H9 (cell line): ENCODE measurements around the gene TRMT61B. TPM values are rescaled to one million over a fixed set of nuclear protein-coding genes. Genes with fewer than 3 reads are reported as not detected.
A peak's percentile ranks its signal among the peaks of the same experiment; 100 is the strongest.

Experiments
- DNase-seq: peaks from one replicate; pipeline ENCODE4 v3.0.0-alpha.2; 2017
- H2AFZ ChIP-seq: one replicate; pipeline ENCODE4 v1.6.1; 2013; ENCODE audit warnings: mild to moderate bottlenecking, low read length, control low read depth, moderate library complexity
- H2AK5ac ChIP-seq: 2 replicates; pipeline ENCODE4 v1.6.1; 2013; ENCODE audit warnings: low read length, control low read depth, mixed read lengths; ENCODE audit not compliant: insufficient read length
- H2BK120ac ChIP-seq: one replicate; pipeline ENCODE4 v1.6.1; 2013; ENCODE audit warnings: low read depth, mild to moderate bottlenecking, low read length, control low read depth, inconsistent platforms; ENCODE audit not compliant: poor library complexity, severe bottlenecking
- H2BK12ac ChIP-seq: 2 replicates; pipeline ENCODE4 v1.6.1; 2013; ENCODE audit warnings: low read length, control low read depth, mixed read lengths, low read depth; ENCODE audit not compliant: insufficient read length
- H2BK15ac ChIP-seq: 2 replicates; pipeline ENCODE4 v1.6.1; 2013; ENCODE audit warnings: low read depth, low read length, control low read depth
- H2BK20ac ChIP-seq: one replicate; pipeline ENCODE4 v1.6.1; 2013; ENCODE audit warnings: low read depth, mild to moderate bottlenecking, low read length, control low read depth, inconsistent platforms; ENCODE audit not compliant: poor library complexity, severe bottlenecking
- H2BK5ac ChIP-seq: 2 replicates; pipeline ENCODE4 v1.6.1; 2013; ENCODE audit warnings: low read length, control low read depth, mixed read lengths; ENCODE audit not compliant: insufficient read length
- H3K14ac ChIP-seq: 2 replicates; pipeline ENCODE4 v1.6.1; 2013; ENCODE audit warnings: low read length, control low read depth; ENCODE audit not compliant: insufficient read depth
- H3K18ac ChIP-seq: 2 replicates; pipeline ENCODE4 v1.6.1; 2013; ENCODE audit warnings: low read depth, mild to moderate bottlenecking, mixed read lengths, low read length, control low read depth; ENCODE audit not compliant: insufficient read length
- H3K23ac ChIP-seq: 2 replicates; pipeline ENCODE4 v1.6.1; 2013; ENCODE audit warnings: low read length, control low read depth, mixed read lengths, low read depth; ENCODE audit not compliant: insufficient read length
- H3K23me2 ChIP-seq: 2 replicates; pipeline ENCODE4 v1.6.1; 2013; ENCODE audit warnings: low read depth, mild to moderate bottlenecking, mixed read lengths, low read length, control low read depth; ENCODE audit not compliant: insufficient read length, poor library complexity, severe bottlenecking
- H3K27ac ChIP-seq: 2 replicates; pipeline ENCODE4 v1.5.1; 2013; ENCODE audit warnings: low read length, control low read depth, mixed read lengths, low read depth; ENCODE audit not compliant: insufficient read length
- H3K27me3 ChIP-seq: 2 replicates; pipeline ENCODE4 v1.6.1; 2013; ENCODE audit warnings: low read length, control low read depth, inconsistent platforms; ENCODE audit not compliant: insufficient read depth
- H3K4ac ChIP-seq: 2 replicates; pipeline ENCODE4 v1.6.1; 2013; ENCODE audit warnings: low read depth, mild to moderate bottlenecking, control low read depth, inconsistent platforms, low read length, moderate library complexity
- H3K4me1 ChIP-seq: 2 replicates; pipeline ENCODE4 v1.6.1; 2013; ENCODE audit warnings: low read length, control low read depth, inconsistent platforms; ENCODE audit not compliant: insufficient read depth
- H3K4me2 ChIP-seq: 2 replicates; pipeline ENCODE4 v1.6.1; 2013; ENCODE audit warnings: low read length, control low read depth, mixed read lengths; ENCODE audit not compliant: insufficient read length, insufficient read depth
- H3K56ac ChIP-seq: 2 replicates; pipeline ENCODE4 v1.6.1; 2013; ENCODE audit warnings: low read depth, mild to moderate bottlenecking, mixed read lengths, low read length, control low read depth; ENCODE audit not compliant: insufficient read length
- H3K79me1 ChIP-seq: 2 replicates; pipeline ENCODE4 v1.6.1; 2013; ENCODE audit warnings: low read depth, mild to moderate bottlenecking, moderate library complexity, low read length, control low read depth, inconsistent platforms; ENCODE audit not compliant: insufficient read depth, poor library complexity, severe bottlenecking
- H3K79me2 ChIP-seq: 2 replicates; pipeline ENCODE4 v1.6.1; 2013; ENCODE audit warnings: low read length, control low read depth, inconsistent platforms; ENCODE audit not compliant: insufficient read depth
- H3K9ac ChIP-seq: 2 replicates; pipeline ENCODE4 v1.6.1; 2013; ENCODE audit warnings: low read length, control low read depth, mixed read lengths; ENCODE audit not compliant: insufficient read length; ENCODE audit errors: extremely low read depth
- H3K9me3 ChIP-seq: one replicate; pipeline ENCODE4 v1.6.1; 2013; ENCODE audit warnings: low read depth, low read length, inconsistent platforms; ENCODE audit not compliant: control insufficient read depth
- H3T11ph ChIP-seq: one replicate; pipeline ENCODE4 v1.6.1; 2013; ENCODE audit warnings: mild to moderate bottlenecking, low read length, control low read depth, inconsistent platforms
- H4K20me1 ChIP-seq: one replicate; pipeline ENCODE4 v1.6.1; 2013; ENCODE audit not compliant: control insufficient read depth, insufficient read length, insufficient read depth
- H4K5ac ChIP-seq: 2 replicates; pipeline ENCODE4 v1.6.1; 2013; ENCODE audit warnings: low read depth, mild to moderate bottlenecking, mixed read lengths, low read length, control low read depth; ENCODE audit not compliant: insufficient read length
- H4K8ac ChIP-seq: replicated peaks from 2 replicates; pipeline ENCODE4 v1.6.1; 2013; ENCODE audit warnings: low read length, control low read depth, mixed read lengths, low read depth; ENCODE audit not compliant: insufficient read length
- H4K91ac ChIP-seq: 2 replicates; pipeline ENCODE4 v1.6.1; 2013; ENCODE audit warnings: low read depth, mild to moderate bottlenecking, moderate library complexity, mixed read lengths, low read length, control low read depth; ENCODE audit not compliant: insufficient read length
- H3K27ac Mint-ChIP-seq, 3 experiments: 2 replicates in 2 of 3; 3 replicates in 1 of 3; pipeline ENCODE4 v1.8.0; 2020 to 2021; ENCODE audit warnings: mixed read lengths in 3 of 3, mild to moderate bottlenecking in 1 of 3, moderate library complexity in 1 of 3
- H3K27me3 Mint-ChIP-seq: 2 replicates; pipeline ENCODE4 v1.8.0; 2021; ENCODE audit warnings: low read depth, mild to moderate bottlenecking, moderate library complexity, mixed read lengths
- H3K36me3 Mint-ChIP-seq, 3 experiments: 2 replicates in 2 of 3; 3 replicates in 1 of 3; pipeline ENCODE4 v1.8.0; 2020 to 2021; ENCODE audit warnings: low read depth in 3 of 3, mixed read lengths in 3 of 3; ENCODE audit not compliant: insufficient read depth in 1 of 3
- H3K4me1 Mint-ChIP-seq, 2 experiments: 2 replicates each; pipeline ENCODE4 v1.8.0; 2020; ENCODE audit warnings: mixed read lengths in 2 of 2
- H3K4me3 Mint-ChIP-seq, 2 experiments: 2 replicates in 1 of 2; 3 replicates in 1 of 2; pipeline ENCODE4 v1.8.0; 2020 to 2021; ENCODE audit warnings: mild to moderate bottlenecking in 2 of 2, mixed read lengths in 2 of 2, moderate library complexity in 1 of 2
- H3K9me3 Mint-ChIP-seq, 2 experiments: 2 replicates in 1 of 2; 3 replicates in 1 of 2; pipeline ENCODE4 v1.8.0; 2020; ENCODE audit warnings: mild to moderate bottlenecking in 2 of 2, mixed read lengths in 2 of 2, moderate library complexity in 1 of 2
- WGBS: extraction: QIAGEN DNeasy Blood & Tissue Kit; methylation state at CpG from one replicate; pipeline ENCODE4 v1.1.7; 2013; ENCODE audit warnings: missing lambda C conversion rate, low lambda C conversion rate, mixed read lengths; ENCODE audit not compliant: insufficient read length; ENCODE audit errors: extremely low coverage; 5-methylcytosine and 5-hydroxymethylcytosine counted together
- total RNA-seq: library from RNA; stranded (reverse); gene quantifications from 2 replicates; pipeline ENCODE4 v1.2.1, GENCODE V29; 2021
- TF ChIP-seq, protein P1 (sequence below): fragments of 200-600 bp; sonication (generic); conservative IDR thresholded peaks from 3 replicates; pipeline ENCODE4 v1.8.0; 2021; ENCODE audit warnings: antibody characterized with exemption, mild to moderate bottlenecking

Gene TRMT61B
- total RNA-seq, 1 experiment from 2014 or later = 20.7 TPM

DNA sequence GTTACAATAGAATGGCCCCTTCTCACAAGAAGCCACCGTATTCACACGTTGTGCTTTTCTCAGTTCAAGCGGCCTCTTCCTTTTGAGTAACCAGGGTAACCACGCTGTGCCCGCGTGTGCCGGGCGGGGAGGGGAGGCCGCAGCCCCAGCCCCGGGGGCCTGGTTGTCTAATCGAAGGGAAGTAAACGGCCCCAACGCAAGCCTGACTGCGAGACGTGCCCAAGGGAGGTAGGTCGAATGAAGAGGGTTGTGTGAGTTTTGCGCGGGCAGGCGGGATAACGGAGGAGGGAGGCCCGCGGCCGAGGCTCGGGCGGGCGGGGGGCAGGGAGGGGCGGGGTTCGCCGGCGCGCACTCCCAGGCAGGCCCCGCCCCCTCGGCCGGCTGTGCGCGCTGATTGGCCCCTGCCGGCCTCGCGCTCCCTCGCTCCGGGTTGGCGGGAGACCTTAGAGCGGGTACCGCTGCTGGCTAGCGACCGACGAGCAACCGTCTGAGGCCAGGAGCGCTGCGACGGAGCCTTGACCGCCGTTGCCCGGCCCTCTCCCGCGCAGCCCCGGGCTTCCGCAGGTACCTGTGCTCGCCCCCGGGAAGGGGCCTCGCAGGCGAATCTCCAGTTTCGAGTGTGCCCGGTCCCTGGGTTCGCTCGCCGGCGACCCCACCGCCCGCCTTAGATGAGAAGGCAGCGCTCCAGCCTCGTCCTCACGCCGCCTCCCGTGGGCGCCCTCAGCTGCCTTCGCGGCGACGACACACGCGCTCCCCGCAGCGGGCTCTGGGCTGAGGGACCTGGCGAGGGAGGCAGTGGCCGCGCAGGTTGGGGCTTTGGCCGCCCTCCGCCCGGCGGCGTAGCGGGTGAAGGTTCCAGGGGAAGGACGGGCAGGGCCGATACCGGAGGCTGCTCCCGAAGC, 59.5 kb downstream of the TRMT61B start, which contains the start of gene SPDYA:
Gene SPDYA, plus strand, starts transcription at position 451 of the 902 bp plus-strand sequence. CDS start 5,181 bp downstream, outside the sequence.
- peak within 1 kb of the TSS; percentile 54 for H3K4me2 ChIP-seq
- H3K23ac ChIP-seq = no peak within 1 kb of the TSS

More for the DNA sequence above, 59.5 kb downstream of the TRMT61B start, which contains the start of gene SPDYA:
- no peak within 1 kb of the TSS for H2BK20ac ChIP-seq
- no peaks in the 10 kb centered on the region for H3K79me1 ChIP-seq
- no peak within 1 kb of the TSS for H4K91ac ChIP-seq
- no peak within 1 kb of the TSS for H3K18ac ChIP-seq
- no peak within 1 kb of the TSS for H2BK12ac ChIP-seq
- H3K23me2 ChIP-seq = peaks cover 8% of the 10 kb centered on the region
- H3K9ac ChIP-seq = no peak within 1 kb of the TSS
- H2BK15ac ChIP-seq = no peak within 1 kb of the TSS
- no peak within 1 kb of the TSS for H2AK5ac ChIP-seq
- H3K14ac ChIP-seq = peak within 1 kb of the TSS; percentile 45
- no peak within 1 kb of the TSS for H4K8ac ChIP-seq
- no peaks in the 10 kb centered on the region for H3K79me2 ChIP-seq
- H3K4me1 ChIP-seq = no peaks in the 10 kb centered on the region; the same call in 1 of the 2 replicates
- H3K36me3 Mint-ChIP-seq = peaks cover 0 to 9% (median 5%) of the 10 kb centered on the region in 3 experiments; a peak in 5 of 7 replicates
- WGBS = no CpG with 5 or more reads among the region's 97 CpGs
- TF ChIP-seq, protein P1, sequence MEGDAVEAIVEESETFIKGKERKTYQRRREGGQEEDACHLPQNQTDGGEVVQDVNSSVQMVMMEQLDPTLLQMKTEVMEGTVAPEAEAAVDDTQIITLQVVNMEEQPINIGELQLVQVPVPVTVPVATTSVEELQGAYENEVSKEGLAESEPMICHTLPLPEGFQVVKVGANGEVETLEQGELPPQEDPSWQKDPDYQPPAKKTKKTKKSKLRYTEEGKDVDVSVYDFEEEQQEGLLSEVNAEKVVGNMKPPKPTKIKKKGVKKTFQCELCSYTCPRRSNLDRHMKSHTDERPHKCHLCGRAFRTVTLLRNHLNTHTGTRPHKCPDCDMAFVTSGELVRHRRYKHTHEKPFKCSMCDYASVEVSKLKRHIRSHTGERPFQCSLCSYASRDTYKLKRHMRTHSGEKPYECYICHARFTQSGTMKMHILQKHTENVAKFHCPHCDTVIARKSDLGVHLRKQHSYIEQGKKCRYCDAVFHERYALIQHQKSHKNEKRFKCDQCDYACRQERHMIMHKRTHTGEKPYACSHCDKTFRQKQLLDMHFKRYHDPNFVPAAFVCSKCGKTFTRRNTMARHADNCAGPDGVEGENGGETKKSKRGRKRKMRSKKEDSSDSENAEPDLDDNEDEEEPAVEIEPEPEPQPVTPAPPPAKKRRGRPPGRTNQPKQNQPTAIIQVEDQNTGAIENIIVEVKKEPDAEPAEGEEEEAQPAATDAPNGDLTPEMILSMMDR = no peak
- peak; percentile 91 for DNase-seq
- H3K9me3 ChIP-seq = no peaks in the 10 kb centered on the region
- no peak within 1 kb of the TSS for H3K56ac ChIP-seq
- H3K9me3 Mint-ChIP-seq = peaks cover 2 to 4% of the 10 kb centered on the region in 2 experiments; a peak in 2 of 5 replicates
- H3T11ph ChIP-seq = no peak within 1 kb of the TSS
- H3K27ac ChIP-seq = no peak within 1 kb of the TSS
- H2BK120ac ChIP-seq = no peak within 1 kb of the TSS
- no peak within 1 kb of the TSS for H4K5ac ChIP-seq
- no peak within 1 kb of the TSS for H2BK5ac ChIP-seq
- peak within 1 kb of the TSS; percentile 56 to 71 for H3K4me3 Mint-ChIP-seq
- no peak within 1 kb of the TSS for H3K4ac ChIP-seq
- H2AFZ ChIP-seq = no peak within 1 kb of the TSS
- no peaks in the 10 kb centered on the region for H4K20me1 ChIP-seq
- H3K27ac Mint-ChIP-seq = no peak within 1 kb of the TSS
- H3K27me3 ChIP-seq = peaks cover 3% of the 10 kb centered on the region; the same call in 1 of the 2 replicates
- peaks cover 35% of the 10 kb centered on the region for H3K27me3 Mint-ChIP-seq
- H3K4me1 Mint-ChIP-seq = 0 out of 4 replicates have a peak, but pooled peaks cover 0 to 2% of the 10 kb centered on the region in 2 experiments
